ENCODE results near the gene BRAF. TPM values are rescaled to one million over a fixed set of nuclear protein-coding genes. Genes with fewer than 3 reads are reported as not detected.
A peak's percentile ranks its signal among the peaks of the same experiment; 100 is the strongest.
"Not testable (repeated sequence)": the region's sequence is repeated elsewhere in the genome, so short reads cannot be mapped to it uniquely, and the experiment has no call there.

Gene BRAF
- total and polyA plus RNA-seq, 2 donors, result 8.4 to 98.2 TPM

GRCh38 chr7:140678081-140678815 is 246.5 kb downstream of the BRAF start:
- WGBS, result 95% methylated on average over 20 of the region's 20 CpGs
- Histone ChIP-seq H3K4me1 (ENCODE audit: insufficient read depth) (no peaks in the 10 kb centered on the region), H3K36me3 (ENCODE audit: insufficient read depth) (no peaks in the 10 kb centered on the region), H3K4me3 (ENCODE audit: low read depth, low read length) (no peak overlapping the region), H3K27ac (ENCODE audit: low read depth) (no peak overlapping the region)
- DNase-seq (ENCODE audit: extremely low spot score), result no peak

- H3K4me1 ChIP-seq (ENCODE audit: insufficient read depth), result no peaks in the 10 kb centered on the region
- no peak for DNase-seq (ENCODE audit: extremely low spot score)
- 92% methylated on average over 3 of the region's 3 CpGs for WGBS
- no peak overlapping the region for H3K27ac ChIP-seq (ENCODE audit: low read depth)
- H3K36me3 ChIP-seq (ENCODE audit: insufficient read depth), result no peaks in the 10 kb centered on the region
- no peak overlapping the region for H3K4me3 ChIP-seq (ENCODE audit: low read depth, low read length)
Measured at GRCh38 chr7:140677496-140677895, 247.2 kb downstream of the BRAF start.

DNA sequence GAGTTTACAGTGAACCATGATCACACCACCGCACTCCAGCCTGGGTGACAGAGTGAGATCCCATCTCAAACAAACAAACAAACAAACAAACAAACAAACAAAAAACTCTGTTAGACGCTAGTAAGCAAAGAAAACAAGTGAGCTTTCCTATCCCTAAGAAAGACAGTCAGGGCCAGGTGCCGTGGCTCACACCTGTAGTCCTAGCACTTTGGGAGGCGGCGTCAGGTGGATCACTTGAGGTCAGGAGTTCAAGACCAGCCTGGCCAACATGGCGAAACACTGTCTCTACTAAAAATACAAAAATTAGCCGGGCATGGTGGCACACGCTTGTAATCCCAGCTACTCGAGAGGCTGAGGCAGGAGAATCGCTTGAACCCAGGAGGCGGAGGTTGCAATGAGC is 247.8 kb downstream of the BRAF start:
- H3K4me1 ChIP-seq (ENCODE audit: insufficient read depth); H3K4me3 ChIP-seq (ENCODE audit: low read depth, low read length); H3K36me3 ChIP-seq (ENCODE audit: insufficient read depth); DNase-seq (ENCODE audit: extremely low spot score); H3K27ac ChIP-seq (ENCODE audit: low read depth): not testable (repeated sequence)
- 94% methylated on average over 11 of the region's 11 CpGs for WGBS

DNA sequence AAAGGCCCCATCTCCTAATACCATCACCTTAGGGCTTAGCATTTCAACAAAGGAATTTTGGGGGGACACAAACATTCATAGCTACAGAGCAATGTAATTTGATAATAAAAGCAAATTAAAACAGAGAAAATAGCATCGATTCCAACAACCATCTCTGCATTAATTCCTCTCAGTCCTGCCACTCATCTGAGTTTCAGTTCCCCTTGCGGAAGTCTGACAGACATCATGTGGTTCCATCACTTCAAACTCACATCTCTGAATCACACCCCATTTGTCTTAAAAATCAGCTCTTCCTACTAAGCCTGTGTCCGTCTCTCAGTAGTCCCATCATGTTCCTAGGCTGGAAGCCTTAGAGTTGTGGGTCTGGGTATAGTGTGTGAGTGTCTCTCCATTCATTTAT is 248.4 kb downstream of the BRAF start:
- Histone ChIP-seq H3K27ac (ENCODE audit: low read depth) (no peak overlapping the region), H3K4me3 (ENCODE audit: low read depth, low read length) (no peak overlapping the region), H3K36me3 (ENCODE audit: insufficient read depth) (no peaks in the 10 kb centered on the region), H3K4me1 (ENCODE audit: insufficient read depth) (no peaks in the 10 kb centered on the region)
- DNase-seq (ENCODE audit: extremely low spot score), result no peak
- 87% methylated on average over 3 of the region's 3 CpGs for WGBS

DNA sequence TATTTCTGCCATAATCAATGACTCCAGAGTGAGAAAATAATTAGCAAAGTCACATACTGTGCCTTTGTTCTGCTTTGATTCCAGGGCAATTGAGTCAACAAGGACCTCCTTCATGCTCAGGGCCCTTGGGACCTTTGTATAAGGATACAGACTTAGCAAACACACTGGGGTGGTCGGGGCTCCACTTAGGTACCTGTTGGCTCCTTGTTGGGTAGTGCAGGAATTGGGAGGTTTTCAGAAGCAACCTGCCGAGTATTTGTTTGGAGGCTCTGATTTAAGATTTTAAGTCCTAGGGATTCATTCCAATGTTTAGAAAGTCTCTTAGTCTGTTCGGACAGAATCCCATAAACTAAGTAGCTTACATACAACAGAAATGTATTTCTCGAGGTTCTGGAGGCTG is 249.0 kb downstream of the BRAF start:
- no peak for DNase-seq (ENCODE audit: extremely low spot score)
- Histone ChIP-seq H3K4me3 (ENCODE audit: low read depth, low read length) (no peak overlapping the region), H3K36me3 (ENCODE audit: insufficient read depth) (no peaks in the 10 kb centered on the region), H3K27ac (ENCODE audit: low read depth) (no peak overlapping the region), H3K4me1 (ENCODE audit: insufficient read depth) (no peaks in the 10 kb centered on the region)
- 62% methylated on average over 4 of the region's 4 CpGs for WGBS

- H3K4me3 ChIP-seq (ENCODE audit: low read depth, low read length), result no peak overlapping the region
- H3K27ac ChIP-seq (ENCODE audit: low read depth), result no peak overlapping the region
- H3K4me1 ChIP-seq (ENCODE audit: insufficient read depth), result no peaks in the 10 kb centered on the region
- no peak for DNase-seq (ENCODE audit: extremely low spot score)
- no peaks in the 10 kb centered on the region for H3K36me3 ChIP-seq (ENCODE audit: insufficient read depth)
- 59% methylated on average over 8 of the region's 8 CpGs for WGBS
Measured at GRCh38 chr7:140674899-140675701, 249.6 kb downstream of the BRAF start.

- no peak for DNase-seq (ENCODE audit: extremely low spot score)
- Histone ChIP-seq H3K4me3 (ENCODE audit: low read depth, low read length) (no peak overlapping the region), H3K4me1 (ENCODE audit: insufficient read depth) (no peaks in the 10 kb centered on the region), H3K36me3 (ENCODE audit: insufficient read depth) (no peaks in the 10 kb centered on the region), H3K27ac (ENCODE audit: low read depth) (no peak overlapping the region)
- 85% methylated on average over 5 of the region's 5 CpGs for WGBS
Measured at GRCh38 chr7:140674356-140674800, 250.4 kb downstream of the BRAF start.

DNA sequence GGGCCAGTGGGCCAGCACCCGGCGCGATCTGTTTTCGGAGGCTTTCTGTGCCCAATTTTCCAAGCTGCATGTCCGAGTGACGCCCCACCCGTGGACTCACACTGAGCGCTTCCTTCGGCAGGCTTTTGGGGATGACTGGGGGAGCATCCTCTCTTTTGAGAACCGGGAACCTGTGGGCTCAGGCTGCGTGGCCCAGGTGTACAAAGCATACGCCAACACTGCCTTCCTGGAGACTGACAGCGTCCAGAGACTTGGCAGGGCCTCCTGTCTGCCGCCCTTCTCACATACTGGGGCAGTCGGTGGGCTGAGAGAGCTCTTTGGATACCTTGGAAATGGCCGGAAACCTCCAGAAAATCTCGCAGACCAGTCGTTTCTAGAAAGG is 251.0 kb downstream of the BRAF start:
- Histone ChIP-seq H3K4me1 (ENCODE audit: insufficient read depth) (no peaks in the 10 kb centered on the region), H3K4me3 (ENCODE audit: low read depth, low read length) (peak overlapping the region; percentile 97), H3K27ac (ENCODE audit: low read depth) (no peak overlapping the region), H3K36me3 (ENCODE audit: insufficient read depth) (no peaks in the 10 kb centered on the region)
- 32% methylated on average over 18 of the region's 18 CpGs for WGBS
- no peak for DNase-seq (ENCODE audit: extremely low spot score)

DNA sequence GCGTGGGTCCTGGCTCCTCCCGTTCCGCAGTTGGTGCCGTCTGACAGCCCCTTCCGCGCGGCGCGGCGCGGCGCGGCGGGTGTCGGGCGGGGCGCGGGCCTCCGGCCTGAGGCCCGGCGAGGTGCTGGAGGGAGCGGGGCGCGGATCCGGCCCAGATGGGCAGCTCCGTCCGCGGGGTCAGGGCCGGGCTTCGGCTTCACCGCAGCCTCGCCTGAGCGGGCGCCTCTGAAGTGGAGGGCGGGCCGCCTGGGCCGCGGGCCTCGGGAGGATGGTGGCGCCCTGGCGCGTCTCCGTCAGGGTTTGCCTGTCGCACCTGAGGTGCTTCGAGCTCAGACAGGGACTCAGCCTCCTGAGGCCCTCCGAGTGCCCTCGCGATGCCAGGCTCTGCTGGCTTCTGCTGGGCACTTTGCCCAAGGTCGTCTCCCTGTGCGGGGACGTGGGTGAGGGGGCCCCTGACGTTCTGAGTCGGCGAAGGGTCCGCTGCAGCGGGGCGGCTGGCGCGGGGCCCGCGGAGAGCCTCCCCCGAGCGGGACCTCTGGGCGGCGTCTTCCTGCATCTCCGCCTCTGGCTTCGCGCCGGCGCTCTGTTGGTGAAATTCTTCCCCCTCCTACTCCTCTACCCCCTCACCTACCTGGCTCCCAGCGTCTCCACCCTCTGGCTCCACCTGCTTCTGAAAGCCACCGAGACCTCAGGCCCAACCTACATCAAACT is 251.5 kb downstream of the BRAF start:
- Histone ChIP-seq H3K36me3 (ENCODE audit: insufficient read depth) (no peaks in the 10 kb centered on the region), H3K4me3 (ENCODE audit: low read depth, low read length) (peak overlapping the region; percentile 97), H3K4me1 (ENCODE audit: insufficient read depth) (no peaks in the 10 kb centered on the region), H3K27ac (ENCODE audit: low read depth) (peak overlapping the region; percentile 88)
- no peak for DNase-seq (ENCODE audit: extremely low spot score)
- under 1% methylated on average over 72 of the region's 72 CpGs for WGBS

- 1% methylated on average over 41 of the region's 41 CpGs for WGBS
- H3K4me1 ChIP-seq (ENCODE audit: insufficient read depth), result no peaks in the 10 kb centered on the region
- DNase-seq (ENCODE audit: extremely low spot score), result no peak
- H3K27ac ChIP-seq (ENCODE audit: low read depth), result peak within 1 kb of the TSS; percentile 88
- H3K36me3 ChIP-seq (ENCODE audit: insufficient read depth), result no peaks in the 10 kb centered on the region
- peak within 1 kb of the TSS; percentile 97 for H3K4me3 ChIP-seq (ENCODE audit: low read depth, low read length)
Measured at GRCh38 chr7:140672382-140673062, 252.2 kb downstream of the BRAF start, which contains the start of gene ADCK2. Gene ADCK2, plus strand, starts transcription at chr7:140672945. Its CDS starts 386 bp downstream, at chr7:140673331.

DNA sequence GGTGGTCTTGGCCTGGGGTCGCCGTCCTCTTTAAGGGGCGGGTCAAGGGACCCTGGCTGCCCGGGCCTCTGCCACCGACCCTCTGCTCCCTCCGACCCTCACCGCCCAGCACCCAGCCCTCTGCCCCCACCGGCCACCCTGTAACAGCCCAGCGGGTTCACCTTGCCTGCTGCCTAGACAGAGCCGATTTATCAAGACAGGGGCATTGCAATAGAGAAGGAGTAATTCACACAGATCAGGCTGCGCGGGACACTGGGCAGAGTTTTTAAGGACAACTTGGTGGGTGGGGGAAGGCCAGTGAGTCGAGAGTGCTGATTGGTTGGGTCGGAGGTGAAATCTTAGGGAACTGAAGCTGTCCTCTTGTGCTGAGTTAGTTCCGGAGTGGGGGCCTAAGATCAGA is 252.8 kb downstream of the BRAF start:
- Histone ChIP-seq H3K36me3 (ENCODE audit: insufficient read depth) (no peaks in the 10 kb centered on the region), H3K4me1 (ENCODE audit: insufficient read depth) (no peaks in the 10 kb centered on the region), H3K27ac (ENCODE audit: low read depth) (no peak overlapping the region), H3K4me3 (ENCODE audit: low read depth, low read length) (no peak overlapping the region)
- DNase-seq (ENCODE audit: extremely low spot score), result no peak
- 69% methylated on average over 15 of the region's 15 CpGs for WGBS

- Histone ChIP-seq H3K4me3 (ENCODE audit: low read depth, low read length) (no peak overlapping the region), H3K4me1 (ENCODE audit: insufficient read depth) (no peaks in the 10 kb centered on the region), H3K36me3 (ENCODE audit: insufficient read depth) (no peaks in the 10 kb centered on the region), H3K27ac (ENCODE audit: low read depth) (no peak overlapping the region)
- WGBS, result 75% methylated on average over 4 of the region's 4 CpGs
- no peak for DNase-seq (ENCODE audit: extremely low spot score)
Measured at GRCh38 chr7:140670343-140670935, 254.3 kb downstream of the BRAF start.

GRCh38 chr7:140669862-140670261 is 254.9 kb downstream of the BRAF start:
- H3K4me3 ChIP-seq (ENCODE audit: low read depth, low read length); H3K36me3 ChIP-seq (ENCODE audit: insufficient read depth); H3K27ac ChIP-seq (ENCODE audit: low read depth); DNase-seq (ENCODE audit: extremely low spot score); H3K4me1 ChIP-seq (ENCODE audit: insufficient read depth): not testable (repeated sequence)
- 88% methylated on average over 10 of the region's 10 CpGs for WGBS

Measured in urinary bladder (tissue), 4 donors.